CD14-positive monocyte (primary cell): ENCODE measurements around the gene CBX1. TPM values are rescaled to one million over a fixed set of nuclear protein-coding genes. Genes with fewer than 3 reads are reported as not detected.

Experiments used
- DNase-seq, 3 donors: peaks; one replicate each; pipeline ENCODE4 v3.0.0-alpha.2; 2011 to 2022
- H2AFZ ChIP-seq: 2 replicates; pipeline ENCODE4 v1.6.0; 2012; ENCODE audit warnings: mild to moderate bottlenecking, low read depth, low read length, inconsistent platforms; ENCODE audit not compliant: insufficient read depth, poor library complexity, severe bottlenecking
- H3K27ac ChIP-seq, 2 donors: 1 replicate in 1 of 2; 2 replicates in 1 of 2; pipeline ENCODE4 v1.5.1; 2012 to 2013; ENCODE audit warnings: low read length in 2 of 2, control low read depth in 1 of 2, inconsistent platforms in 1 of 2, low read depth in 1 of 2, mild to moderate bottlenecking in 1 of 2
- H3K27me3 ChIP-seq, 2 donors: one replicate each; pipeline versions ENCODE4 v1.6.0 to v1.6.1; 2011 to 2013; ENCODE audit warnings: low read length in 2 of 2; ENCODE audit not compliant: control insufficient read depth in 2 of 2, insufficient read depth in 2 of 2
- H3K36me3 ChIP-seq, 2 donors: replicated peaks in 1 of 2; 1 replicate in 1 of 2; 2 replicates in 1 of 2; pipeline versions ENCODE4 v1.5.1 to v1.6.1; 2012 to 2013; ENCODE audit warnings: low read length in 2 of 2, control low read depth in 1 of 2, inconsistent platforms in 1 of 2, mild to moderate bottlenecking in 1 of 2; ENCODE audit not compliant: insufficient read depth in 2 of 2, control insufficient read depth in 1 of 2
- H3K4me1 ChIP-seq, 2 donors: 1 replicate in 1 of 2; 2 replicates in 1 of 2; pipeline versions ENCODE4 v1.5.1 to v1.6.1; 2012 to 2013; ENCODE audit warnings: low read length in 2 of 2, control low read depth in 1 of 2, inconsistent platforms in 1 of 2, mild to moderate bottlenecking in 1 of 2, moderate library complexity in 1 of 2; ENCODE audit not compliant: insufficient read depth in 2 of 2, control insufficient read depth in 1 of 2
- H3K4me2 ChIP-seq: replicated peaks from 2 replicates; pipeline ENCODE3; 2012; ENCODE audit warnings: low read length, moderate library complexity, mild to moderate bottlenecking; ENCODE audit not compliant: poor library complexity, severe bottlenecking; ENCODE audit errors: extremely low read depth
- H3K4me3 ChIP-seq, 3 experiments: fragments of 200-600 bp in 1 of 3; sonication (generic) in 1 of 3; replicated peaks in 1 of 3; 1 replicate in 2 of 3; 2 replicates in 1 of 3; pipeline ENCODE4 v1.5.1; 2011 to 2013; ENCODE audit warnings: low read length in 3 of 3, mild to moderate bottlenecking in 3 of 3, control low read depth in 2 of 3, low read depth in 2 of 3, inconsistent platforms in 1 of 3, moderate library complexity in 1 of 3
- H3K79me2 ChIP-seq: 2 replicates; pipeline ENCODE4 v1.6.0; 2012; ENCODE audit warnings: mild to moderate bottlenecking, control low read depth, inconsistent platforms, low read length, moderate library complexity; ENCODE audit not compliant: insufficient read depth
- H3K9ac ChIP-seq: 2 replicates; pipeline ENCODE4 v1.6.0; 2017; ENCODE audit warnings: low read length, mild to moderate bottlenecking; ENCODE audit not compliant: insufficient read depth, poor library complexity, severe bottlenecking
- H3K9me3 ChIP-seq, 2 donors: replicated peaks in 1 of 2; 1 replicate in 1 of 2; 2 replicates in 1 of 2; pipeline versions ENCODE4 v1.5.1 to v1.6.1; 2012 to 2013; ENCODE audit warnings: low read length in 2 of 2, control low read depth in 1 of 2; ENCODE audit not compliant: control insufficient read depth in 1 of 2, insufficient read depth in 1 of 2
- H4K20me1 ChIP-seq: 2 replicates; pipeline ENCODE4 v1.6.0; 2012; ENCODE audit warnings: mild to moderate bottlenecking, low read length, control low read depth, moderate library complexity; ENCODE audit not compliant: insufficient read depth
- H3K27ac Mint-ChIP-seq, 7 donors: one replicate each; pipeline ENCODE4 v1.8.0; 2020; ENCODE audit warnings: mild to moderate bottlenecking in 7 of 7, mixed read lengths in 7 of 7, moderate library complexity in 6 of 7, inconsistent platforms in 2 of 7
- H3K27me3 Mint-ChIP-seq, 3 donors: one replicate each; pipeline ENCODE4 v1.8.0; 2021 to 2022; ENCODE audit warnings: low read depth in 3 of 3, mild to moderate bottlenecking in 3 of 3, mixed read lengths in 3 of 3, moderate library complexity in 3 of 3, inconsistent platforms in 1 of 3
- H3K36me3 Mint-ChIP-seq, 2 donors: one replicate each; pipeline ENCODE4 v1.8.0; 2020; ENCODE audit warnings: mixed read lengths in 2 of 2, inconsistent platforms in 1 of 2, mild to moderate bottlenecking in 1 of 2
- H3K4me1 Mint-ChIP-seq: one replicate; pipeline ENCODE4 v1.8.0; 2020; ENCODE audit warnings: mild to moderate bottlenecking, mixed read lengths
- H3K4me3 Mint-ChIP-seq, 2 donors: one replicate each; pipeline ENCODE4 v1.8.0; 2020; ENCODE audit warnings: mild to moderate bottlenecking in 2 of 2, mixed read lengths in 2 of 2, moderate library complexity in 1 of 2
- H3K9me3 Mint-ChIP-seq, 7 donors: one replicate each; pipeline ENCODE4 v1.8.0; 2020 to 2022; ENCODE audit warnings: mixed read lengths in 7 of 7, mild to moderate bottlenecking in 6 of 7, moderate library complexity in 6 of 7, inconsistent platforms in 2 of 7
- CTCF ChIP-seq: fragments of 200-600 bp; IDR thresholded peaks from one replicate; pipeline ENCODE4 v1.8.0; 2022; ENCODE audit warnings: antibody characterized with exemption, mild to moderate bottlenecking
- WGBS: methylation state at CpG from one replicate; pipeline ENCODE4 v1.1.5; 2013; ENCODE audit warnings: missing lambda C conversion rate; ENCODE audit not compliant: insufficient coverage; 5-methylcytosine and 5-hydroxymethylcytosine counted together
- intact Hi-C, 2 donors: fragments of 100-400 bp; cut with micrococcal nuclease; formaldehyde crosslinking; loops; one replicate each; pipeline versions ENCODE4 v1.15.0 to v1.15.1; 2023
- polyA plus RNA-seq, 3 donors: library from polyadenylated mRNA; depleted of rRNA in 1 of 3; unstranded in 2 of 3; stranded (reverse) in 1 of 3; fragments of 300-500 nt in 2 of 3; fragments of >200 nt in 1 of 3; fragmentation: Illumina TruSeq in 2 of 3; gene quantifications; 1 replicate in 2 of 3; 2 replicates in 1 of 3; pipeline ENCODE4 v1.2.3, GENCODE V29; 2012 to 2021

CBX1 gene
- polyA plus RNA-seq, 3 donors = 12.5 to 18.2 (median 17.2) TPM

- peak within 1 kb of the TSS; percentile 98 for H2AFZ ChIP-seq
- Mint-ChIP-seq H3K4me3 (peak within 1 kb of the TSS; percentile 93 to 97), H3K36me3 (peaks cover 24 to 25% of the 10 kb centered on the region in 2 donors), H3K27me3 (peaks cover 2 to 7% (median 5%) of the 10 kb centered on the region in 3 donors), H3K4me1 (peaks cover 60% of the 10 kb centered on the region), H3K9me3 (peaks cover 0 to 2% (median 0%) of the 10 kb centered on the region in 7 donors), H3K27ac (peak within 1 kb of the TSS; percentile 96 to 100 (median 100))
- H3K4me3 ChIP-seq = peak within 1 kb of the TSS; percentile 56 to 89 (median 72)
- no peaks in the 10 kb centered on the region for H3K9me3 ChIP-seq
- DNase-seq = peak; percentile 98 to 99 (median 99)
- intact Hi-C loops = loop anchor here in 1 of 2 donors (2.0 to 5.0 kb wide), 2 partner anchors 23 to 54 kb away; partner anchors contain the start of gene CBX1
- no peaks in the 10 kb centered on the region for H3K27me3 ChIP-seq
- H3K4me1 ChIP-seq = peaks cover 37 to 56% of the 10 kb centered on the region in 2 donors
- H4K20me1 ChIP-seq = peaks cover 34% of the 10 kb centered on the region
- H3K27ac ChIP-seq = peak within 1 kb of the TSS; percentile 86 to 97
- TF ChIP-seq CTCF = no peak
- peaks cover 22 to 26% of the 10 kb centered on the region in 2 donors for H3K36me3 ChIP-seq
- H3K4me2 ChIP-seq = peak within 1 kb of the TSS; percentile 85
- H3K79me2 ChIP-seq = peaks cover 57% of the 10 kb centered on the region
- WGBS = under 1% methylated on average over 43 of the region's 47 CpGs
- H3K9ac ChIP-seq = peak within 1 kb of the TSS; percentile 83
These were observed 53.4 kb downstream of the CBX1 start, which contains the start of gene NFE2L1 for GRCh38 chr17:48047741-48048383. NFE2L1 (plus strand) TSS chr17:48048359; CDS start chr17:48051119, 2,760 bp downstream.

- H3K27me3 Mint-ChIP-seq = peaks cover 2 to 9% (median 7%) of the 10 kb centered on the region in 3 donors
- H3K9ac ChIP-seq = peak overlapping the region; percentile 83
- peak overlapping the region; percentile 52 to 89 (median 56) for H3K4me3 ChIP-seq
- H3K9me3 Mint-ChIP-seq = peaks cover 0 to 2% (median 0%) of the 10 kb centered on the region in 7 donors
- H3K79me2 ChIP-seq = peaks cover 51% of the 10 kb centered on the region
- H3K27ac Mint-ChIP-seq = peak overlapping the region; percentile 96 to 100 (median 100)
- no peak for DNase-seq
- intact Hi-C loops = loop anchor here in 1 of 2 donors (5.0 kb wide), 1 partner anchor 55 kb away; the partner anchor contains the start of gene CBX1
- H3K4me1 Mint-ChIP-seq = peaks cover 54% of the 10 kb centered on the region
- no peak for TF ChIP-seq CTCF
- peak overlapping the region; percentile 98 for H2AFZ ChIP-seq
- peak overlapping the region; percentile 86 to 97 for H3K27ac ChIP-seq
- H3K36me3 Mint-ChIP-seq = peaks cover 17 to 19% of the 10 kb centered on the region in 2 donors
- peaks cover 31 to 50% of the 10 kb centered on the region in 2 donors for H3K4me1 ChIP-seq
- H3K27me3 ChIP-seq = no peaks in the 10 kb centered on the region
- peaks cover 27% of the 10 kb centered on the region for H4K20me1 ChIP-seq
- peak overlapping the region; percentile 85 for H3K4me2 ChIP-seq
- under 1% methylated on average over 24 of the region's 26 CpGs for WGBS
- H3K9me3 ChIP-seq = no peaks in the 10 kb centered on the region
- H3K36me3 ChIP-seq = peaks cover 16 to 19% of the 10 kb centered on the region in 2 donors
- peak overlapping the region; percentile 93 to 97 for H3K4me3 Mint-ChIP-seq
These were observed 54.1 kb downstream of the CBX1 start for GRCh38 chr17:48047113-48047740.
